ENCODE data around the gene CTDP1.
"Not testable (repeated sequence)": the region's sequence is repeated elsewhere in the genome, so short reads cannot be mapped to it uniquely, and the experiment has no call there.

The CTDP1 gene

DNA sequence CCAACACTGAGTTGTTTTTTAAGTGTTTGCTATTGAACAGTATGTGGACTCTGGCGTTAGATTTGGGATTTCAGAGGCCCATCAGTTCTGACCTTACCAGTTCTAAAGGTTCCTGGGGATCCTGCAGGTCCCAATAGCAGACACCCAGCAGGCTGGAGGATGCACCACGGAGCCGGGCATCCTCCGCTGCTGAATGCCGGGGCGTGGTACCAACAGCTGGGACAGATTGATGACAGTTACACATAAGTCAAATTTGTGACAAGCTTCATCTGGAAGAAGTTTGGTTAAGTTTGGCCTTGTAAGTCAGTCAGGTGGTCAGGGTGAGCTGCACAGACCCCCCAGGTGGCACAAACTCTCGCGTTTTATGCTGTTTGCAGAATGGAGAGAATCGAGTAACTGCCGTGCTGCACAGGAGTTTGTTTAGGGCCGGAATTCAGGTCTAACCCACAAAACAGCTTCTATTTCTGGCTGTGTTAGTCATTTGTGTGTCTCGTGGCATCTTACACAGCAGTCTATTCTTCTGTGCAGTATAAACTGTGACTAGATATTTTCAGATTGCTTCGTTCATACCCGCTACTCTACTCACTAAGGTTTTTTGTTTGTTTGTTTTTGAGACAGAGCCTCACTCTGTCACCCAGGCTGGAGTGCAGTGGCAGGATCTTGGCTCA is 19.2 kb downstream of the CTDP1 start:
- no peak for DNase-seq (ENCODE audit: low spot score)

DNA sequence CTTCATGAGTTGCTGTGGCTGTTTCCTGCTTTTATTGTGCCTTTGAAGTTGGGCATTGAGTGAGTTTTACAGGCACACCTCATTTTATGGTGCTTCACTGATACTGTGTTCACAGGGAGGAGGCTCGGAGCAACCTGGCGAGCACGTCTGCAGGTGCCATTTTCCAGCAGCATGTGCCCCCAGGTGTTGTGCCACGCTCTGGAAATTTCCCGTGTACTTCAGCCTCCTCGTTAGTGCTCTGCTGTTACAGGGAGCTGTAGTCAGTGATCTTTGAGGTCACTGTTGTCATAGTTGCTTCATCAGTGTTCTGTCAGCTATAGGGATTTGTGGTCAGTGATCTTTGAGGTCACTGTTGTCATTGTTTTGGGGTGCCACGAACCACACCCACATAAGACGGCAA is 20.1 kb downstream of the CTDP1 start:
- no peak for DNase-seq (ENCODE audit: low spot score)

DNA sequence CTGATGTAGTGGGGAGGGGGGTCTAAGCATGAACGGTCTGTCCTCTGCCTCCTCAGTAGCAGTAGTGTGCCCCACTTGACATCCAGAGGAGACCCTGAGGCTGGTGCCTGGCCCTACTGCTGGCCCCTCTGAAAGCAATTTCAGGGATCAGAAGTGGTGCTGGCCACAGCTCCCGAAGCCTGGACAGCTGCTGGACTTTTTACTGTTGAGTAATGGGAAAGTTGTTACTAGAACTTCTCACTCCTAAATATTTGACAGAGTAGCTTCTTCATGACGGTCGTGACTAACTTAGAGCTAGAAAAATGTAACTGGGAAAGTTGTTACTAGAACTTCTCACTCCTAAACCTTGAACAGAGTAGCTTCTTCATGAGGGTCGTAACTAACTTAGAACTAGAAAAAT is 23.3 kb downstream of the CTDP1 start:
- no peak for DNase-seq (ENCODE audit: low spot score)

DNA sequence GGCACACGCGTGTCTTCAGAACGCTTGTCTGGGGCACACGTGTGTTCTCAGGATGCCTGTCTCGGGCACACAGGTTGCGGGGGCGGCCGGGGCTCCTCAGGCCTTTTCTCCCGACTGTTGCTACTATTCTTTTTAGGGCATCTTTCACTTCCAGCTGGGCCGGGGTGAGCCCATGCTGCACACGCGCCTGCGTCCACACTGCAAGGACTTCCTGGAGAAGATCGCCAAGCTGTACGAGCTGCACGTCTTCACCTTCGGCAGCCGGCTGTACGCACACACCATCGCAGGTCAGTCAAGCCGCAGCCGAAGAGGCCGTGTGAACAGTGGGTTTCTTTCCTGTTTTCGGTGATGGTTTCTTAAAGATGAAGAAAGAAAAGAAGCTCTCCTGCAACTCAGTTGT is 25.0 kb downstream of the CTDP1 start:
- no peak for DNase-seq (ENCODE audit: low spot score)

DNA sequence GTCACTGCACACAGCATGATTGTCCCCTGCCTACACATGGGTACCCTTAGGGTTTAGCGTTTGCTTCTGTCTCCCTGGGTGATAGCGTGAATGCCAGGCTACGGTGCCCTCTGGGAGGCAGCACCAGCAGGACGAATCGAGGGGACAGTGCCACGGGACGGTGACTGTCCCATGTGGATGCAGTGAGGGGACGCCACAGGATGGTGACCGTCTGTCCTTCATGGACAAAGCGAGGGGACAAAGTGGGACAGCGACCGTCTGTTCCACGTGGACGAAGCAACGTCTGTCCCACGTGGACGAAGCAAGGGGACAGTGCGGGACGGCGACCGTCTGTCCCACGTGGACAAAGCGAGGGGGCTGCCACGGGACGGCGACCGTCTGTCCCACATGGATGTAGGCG is 25.7 kb downstream of the CTDP1 start:
- DNase-seq (ENCODE audit: low spot score), result no peak

DNA sequence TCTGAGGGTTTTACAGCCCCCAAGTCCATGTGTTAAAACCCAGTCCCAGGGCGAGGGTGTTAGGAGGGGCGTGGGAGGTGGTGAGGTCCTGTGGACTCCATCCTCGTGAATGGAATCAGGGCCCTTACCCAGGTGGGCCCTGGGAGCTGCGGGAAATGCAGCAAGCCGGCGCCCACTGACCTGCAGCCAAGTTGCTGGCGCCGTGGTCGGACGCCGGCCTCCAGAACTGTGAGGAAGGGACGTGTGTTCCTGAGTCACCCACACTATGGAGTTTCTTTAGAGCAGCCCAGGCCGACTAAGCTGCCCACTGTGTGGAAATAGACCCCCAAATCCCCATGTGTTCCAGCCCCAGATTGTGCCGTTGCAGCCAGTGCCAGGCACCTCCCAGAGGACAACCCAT is 26.4 kb downstream of the CTDP1 start:
- no peak for DNase-seq (ENCODE audit: low spot score)

DNA sequence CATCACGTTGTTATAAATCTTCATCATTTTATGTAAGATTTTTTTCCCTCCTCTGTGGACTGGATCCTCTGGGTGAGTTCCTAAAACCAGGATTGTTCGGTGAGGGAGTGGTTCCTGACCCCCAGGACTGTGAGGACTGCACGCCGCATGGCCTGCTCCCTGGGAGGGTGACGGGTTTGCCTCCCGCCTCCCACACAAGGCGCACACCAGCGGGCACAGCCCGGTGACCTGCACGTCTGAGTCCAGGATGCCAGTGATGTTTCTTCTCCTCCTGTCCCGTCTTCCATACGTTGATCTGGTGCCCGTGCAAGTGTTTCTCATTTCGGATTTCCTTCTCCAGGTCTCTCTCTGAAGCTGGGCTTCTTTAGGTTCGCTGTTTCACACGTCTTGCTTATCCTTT is 27.1 kb downstream of the CTDP1 start:
- no peak for DNase-seq (ENCODE audit: low spot score)

DNA sequence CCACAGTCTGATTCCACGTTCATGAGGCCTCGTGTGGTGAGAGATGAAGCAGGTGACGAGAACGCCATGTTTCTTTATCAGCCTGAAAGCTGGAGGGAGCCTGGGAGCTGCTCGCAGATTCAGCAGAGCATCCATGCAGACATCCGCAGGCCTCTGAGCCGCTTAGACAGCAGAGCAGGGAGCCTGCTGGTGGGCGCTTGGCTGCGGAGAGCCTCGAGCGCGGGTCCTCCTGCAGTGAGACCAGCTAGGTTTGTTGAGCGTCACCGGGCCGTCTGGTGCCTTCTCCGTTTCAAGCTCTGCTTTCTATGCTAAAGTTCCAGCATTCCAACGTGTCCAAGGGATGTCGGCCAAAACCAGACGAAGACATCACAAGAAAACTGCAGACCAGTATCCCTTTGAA is 27.6 kb downstream of the CTDP1 start:
- no peak for DNase-seq (ENCODE audit: low spot score)

DNA sequence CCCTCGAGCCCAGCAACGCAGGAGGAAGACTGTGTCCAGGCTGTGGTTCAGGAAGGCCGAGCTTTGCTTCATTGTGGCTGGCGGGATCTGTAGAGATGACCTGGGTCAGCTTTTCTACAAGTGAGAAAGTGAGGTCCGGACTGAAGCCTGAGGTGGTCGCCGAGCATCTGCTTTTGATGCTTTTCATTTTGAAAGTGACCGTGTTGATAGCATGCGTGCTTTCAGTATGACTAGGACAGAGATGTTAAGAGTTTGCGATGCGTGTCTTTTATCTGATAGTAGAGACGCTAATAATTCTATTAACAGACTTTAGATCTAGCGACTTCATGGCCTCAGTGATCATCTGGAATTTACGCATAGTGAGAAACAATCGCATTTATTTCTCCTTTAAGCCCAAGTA is 28.1 kb downstream of the CTDP1 start:
- no peak for DNase-seq (ENCODE audit: low spot score)

DNA sequence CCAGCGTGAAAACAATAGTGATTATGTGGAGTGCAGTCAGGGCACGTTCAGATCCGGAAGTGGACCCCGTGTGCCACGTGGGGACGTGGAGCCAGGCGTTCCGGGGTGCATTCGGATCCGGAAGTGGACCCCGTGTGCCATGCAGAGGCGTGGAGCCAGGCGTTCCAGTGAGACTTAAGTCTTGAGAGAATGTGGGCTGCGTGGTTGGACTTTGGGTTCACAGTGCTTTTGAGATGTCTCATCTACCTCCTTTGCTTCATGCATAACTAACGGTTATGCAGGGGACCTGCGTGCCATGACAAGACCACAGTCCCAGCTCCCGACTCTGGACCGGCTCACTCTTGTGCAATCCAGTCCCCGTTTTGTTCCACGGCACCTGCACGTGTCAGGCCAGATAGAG is 28.8 kb downstream of the CTDP1 start:
- DNase-seq (ENCODE audit: low spot score), result no peak

DNA sequence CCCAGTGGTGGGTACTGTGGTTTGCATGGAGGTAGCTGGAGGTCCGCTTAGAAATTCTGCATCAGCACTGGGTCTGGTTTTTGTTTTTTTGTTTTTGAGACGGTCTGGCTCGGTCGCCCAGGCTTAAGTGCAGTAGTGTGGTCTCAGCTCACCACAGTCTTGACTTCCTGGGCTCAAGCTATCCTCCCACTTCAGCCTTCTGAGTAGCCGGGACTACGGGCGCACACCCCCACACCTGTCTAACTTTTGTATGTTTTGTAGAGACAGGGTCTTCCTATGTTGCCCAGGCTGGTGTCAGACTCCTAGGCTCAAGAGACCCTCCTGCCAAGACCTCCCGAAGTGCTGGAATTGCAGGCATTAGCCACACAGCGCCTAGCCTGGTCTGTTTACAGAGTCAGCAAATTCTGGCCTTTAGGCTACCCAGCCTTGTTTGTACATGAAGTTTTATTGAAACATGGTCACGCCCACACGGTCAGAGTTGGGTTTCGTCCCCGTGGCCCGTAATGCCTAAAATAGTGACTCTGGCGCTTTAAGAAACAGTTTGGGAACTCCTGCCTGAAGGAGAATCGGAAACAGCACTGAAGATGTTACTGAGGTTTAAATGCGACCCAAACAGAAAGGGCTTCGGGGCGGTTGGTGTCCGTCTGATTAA is 32.7 kb downstream of the CTDP1 start:
- DNase-seq (ENCODE audit: low spot score), result no peak

DNA sequence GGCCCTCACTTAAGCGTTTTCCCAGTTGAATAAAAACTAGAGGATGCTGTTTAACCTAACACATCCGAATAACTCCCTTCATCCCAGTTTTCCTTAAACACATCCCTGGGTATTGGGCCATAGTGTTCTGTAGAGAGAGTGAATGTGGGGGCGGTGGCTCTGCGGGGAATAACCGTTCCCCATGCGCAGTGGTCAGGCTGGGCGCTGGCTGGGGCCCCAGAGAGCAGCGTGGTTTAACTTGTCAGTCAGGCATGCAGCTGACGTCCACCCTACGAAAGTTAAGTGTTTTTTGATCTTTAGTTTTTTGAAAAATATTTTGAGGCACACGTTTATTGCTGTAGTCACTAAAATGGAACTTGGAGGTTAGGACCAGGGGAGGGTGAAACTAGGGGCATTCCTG is 33.7 kb downstream of the CTDP1 start:
- DNase-seq (ENCODE audit: low spot score), result no peak

DNA sequence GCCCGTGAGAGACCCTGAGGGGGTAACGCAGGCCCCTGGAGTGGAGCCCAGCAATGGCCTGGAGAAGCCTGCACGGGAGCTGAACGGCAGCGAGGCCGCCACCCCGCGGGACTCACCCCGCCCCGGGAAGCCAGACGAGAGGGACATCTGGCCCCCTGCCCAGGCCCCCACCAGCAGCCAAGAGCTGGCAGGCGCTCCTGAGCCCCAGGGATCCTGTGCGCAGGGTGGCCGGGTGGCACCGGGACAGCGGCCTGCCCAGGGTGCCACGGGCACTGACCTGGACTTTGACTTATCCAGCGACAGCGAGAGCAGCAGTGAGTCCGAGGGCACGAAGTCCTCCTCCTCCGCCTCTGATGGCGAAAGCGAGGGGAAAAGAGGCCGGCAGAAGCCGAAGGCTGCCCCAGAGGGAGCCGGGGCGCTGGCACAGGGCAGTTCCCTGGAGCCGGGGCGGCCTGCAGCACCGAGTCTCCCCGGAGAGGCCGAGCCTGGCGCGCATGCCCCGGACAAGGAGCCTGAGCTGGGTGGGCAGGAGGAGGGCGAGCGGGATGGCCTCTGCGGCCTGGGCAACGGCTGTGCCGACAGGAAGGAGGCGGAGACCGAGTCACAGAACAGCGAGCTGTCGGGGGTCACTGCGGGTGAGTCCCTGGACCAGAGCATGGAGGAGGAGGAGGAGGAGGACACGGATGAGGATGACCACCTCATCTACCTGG is 35.1 kb downstream of the CTDP1 start:
- no peak for DNase-seq (ENCODE audit: low spot score)

DNA sequence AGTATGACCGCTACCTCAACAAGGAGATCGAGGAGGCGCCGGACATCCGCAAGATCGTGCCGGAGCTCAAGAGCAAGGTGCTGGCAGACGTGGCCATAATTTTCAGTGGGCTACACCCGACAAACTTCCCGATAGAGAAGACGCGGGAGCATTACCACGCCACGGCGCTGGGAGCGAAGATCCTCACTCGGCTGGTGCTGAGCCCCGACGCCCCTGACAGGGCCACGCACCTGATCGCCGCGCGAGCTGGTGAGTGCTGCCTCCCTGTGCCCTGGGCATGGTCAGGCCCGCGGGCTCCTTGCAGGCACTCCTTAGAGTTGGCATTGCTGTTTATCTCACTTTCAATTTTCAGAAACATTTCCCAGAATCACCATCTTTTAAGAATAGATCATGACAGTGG is 35.7 kb downstream of the CTDP1 start:
- DNase-seq (ENCODE audit: low spot score), result no peak

DNA sequence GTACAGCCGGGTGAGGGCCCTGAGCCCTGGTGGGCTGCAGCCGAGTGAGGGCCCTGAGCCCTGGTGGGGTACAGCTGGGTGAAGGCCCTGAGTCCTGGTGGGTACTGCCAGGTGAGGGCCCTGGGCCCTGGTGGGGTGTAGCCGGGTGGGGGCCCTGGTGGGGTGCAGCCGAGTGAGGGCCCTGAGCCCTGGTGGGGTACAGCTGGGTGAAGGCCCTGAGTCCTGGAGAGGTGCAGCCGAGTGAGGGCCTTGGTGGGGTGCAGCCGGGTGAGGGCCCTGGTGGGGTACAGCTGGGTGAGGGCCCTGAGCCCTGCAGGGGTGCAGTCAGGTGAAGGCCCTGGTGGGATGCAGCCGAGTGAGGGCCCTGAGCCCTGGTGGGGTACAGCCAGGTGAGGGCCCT is 37.5 kb downstream of the CTDP1 start:
- no peak for DNase-seq (ENCODE audit: low spot score)

DNA sequence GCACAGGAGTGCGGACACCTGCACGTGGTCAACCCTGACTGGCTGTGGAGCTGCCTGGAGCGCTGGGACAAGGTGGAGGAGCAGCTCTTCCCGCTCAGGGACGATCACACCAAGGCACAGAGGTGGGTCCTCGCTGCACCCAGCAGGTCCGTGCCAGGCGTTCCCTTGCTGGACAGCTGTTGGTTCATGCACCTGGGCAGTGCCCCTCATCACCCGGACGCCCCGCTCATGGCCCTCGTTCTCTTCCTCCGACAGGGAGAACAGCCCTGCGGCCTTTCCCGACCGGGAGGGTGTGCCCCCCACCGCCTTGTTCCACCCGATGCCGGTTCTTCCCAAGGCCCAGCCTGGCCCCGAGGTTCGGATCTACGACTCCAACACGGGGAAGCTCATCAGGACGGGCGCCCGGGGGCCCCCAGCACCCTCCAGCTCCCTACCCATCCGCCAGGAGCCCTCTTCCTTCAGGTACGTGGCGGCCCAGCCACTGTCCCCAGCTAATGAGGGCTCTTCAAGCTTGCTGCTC is 38.0 kb downstream of the CTDP1 start:
- no peak for DNase-seq (ENCODE audit: low spot score)

DNA sequence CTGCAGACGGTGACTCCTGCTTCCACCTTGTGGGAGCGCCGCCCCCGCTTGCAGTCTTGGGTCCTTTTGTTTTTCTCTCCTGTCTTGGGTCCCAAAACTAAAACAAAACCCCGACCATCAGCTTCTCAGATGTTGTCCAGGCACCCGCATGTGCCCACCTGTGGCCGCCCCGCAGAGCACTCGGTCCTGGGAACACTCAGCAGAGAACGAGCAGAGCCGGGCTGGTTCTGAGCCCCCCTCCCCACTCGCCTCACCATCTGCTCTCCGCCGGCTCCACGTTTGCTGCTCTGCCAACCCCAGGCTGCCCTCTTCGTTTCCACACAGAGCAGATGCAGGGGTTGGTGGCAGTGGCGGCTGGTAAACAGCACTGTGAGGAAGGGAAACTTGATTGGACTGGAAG is 38.5 kb downstream of the CTDP1 start:
- no peak for DNase-seq (ENCODE audit: low spot score)

DNA sequence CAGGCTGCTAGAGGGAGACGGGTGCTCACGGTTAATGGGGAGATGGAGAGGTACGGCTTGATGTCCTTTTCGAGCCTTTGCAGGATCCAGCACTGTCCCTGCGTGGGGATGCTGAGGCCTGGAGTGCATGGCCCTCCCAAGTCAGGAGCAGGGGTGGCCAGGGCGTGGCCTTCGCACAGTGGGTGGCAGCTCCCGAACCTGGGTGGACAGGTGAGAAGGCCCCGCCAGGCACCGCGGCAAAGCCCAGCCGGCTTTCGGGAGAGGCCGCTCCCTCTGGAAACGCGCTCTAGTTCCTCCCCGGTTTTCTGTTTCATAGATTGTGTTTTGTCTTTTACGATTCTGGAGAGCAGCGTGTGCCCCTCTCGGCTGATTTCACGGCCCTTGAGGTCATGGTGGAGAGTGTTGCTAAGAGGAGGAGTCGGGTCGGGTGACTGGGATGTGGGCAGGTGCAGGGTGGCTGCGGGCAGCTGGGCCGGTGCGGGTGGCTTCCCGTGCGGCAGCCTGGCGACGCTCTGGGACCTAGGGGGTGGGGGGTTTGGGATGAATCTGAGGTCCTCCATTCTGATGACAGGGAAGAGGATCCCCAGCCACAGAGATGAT is 39.4 kb downstream of the CTDP1 start:
- DNase-seq (ENCODE audit: low spot score), result no peak

DNA sequence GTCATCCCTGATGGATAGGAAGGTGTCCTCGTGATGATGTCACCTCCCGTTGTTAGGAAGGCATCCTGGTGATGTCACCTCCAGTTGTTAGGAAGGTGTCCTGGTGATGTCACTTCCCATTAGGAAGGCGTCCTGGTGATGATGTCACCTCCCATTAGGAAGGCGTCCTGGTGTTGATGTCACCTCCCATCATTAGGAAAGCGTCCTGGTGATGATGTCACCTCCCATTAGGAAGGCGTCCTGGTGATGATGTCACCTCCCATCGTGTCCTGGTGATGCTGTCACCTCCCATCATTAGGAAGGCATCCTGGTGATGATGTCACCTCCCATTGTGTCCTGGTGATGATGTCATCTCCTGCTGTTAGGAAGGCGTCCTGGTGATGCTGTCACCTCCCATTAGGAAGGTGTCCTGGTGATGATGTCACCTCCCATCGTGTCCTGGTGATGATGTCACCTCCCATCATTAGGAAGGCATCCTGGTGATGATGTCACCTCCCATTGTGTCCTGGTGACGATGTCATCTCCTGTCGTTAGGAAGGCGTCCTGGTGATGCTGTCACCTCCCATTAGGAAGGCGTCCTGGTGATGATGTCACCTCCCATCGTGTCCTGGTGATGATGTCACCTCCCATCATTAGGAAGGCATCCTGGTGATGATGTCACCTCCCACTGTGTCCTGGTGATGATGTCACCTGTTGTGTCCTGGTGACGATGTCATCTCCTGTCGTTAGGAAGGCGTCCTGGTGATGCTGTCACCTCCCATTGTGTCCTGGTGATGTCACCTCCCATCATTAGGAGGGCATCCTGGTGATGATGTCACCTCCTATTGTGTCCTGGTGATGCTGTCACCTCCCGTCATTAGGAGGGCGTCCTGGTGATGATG is 40.1 kb downstream of the CTDP1 start:
- not testable (repeated sequence) for DNase-seq (ENCODE audit: low spot score)

DNA sequence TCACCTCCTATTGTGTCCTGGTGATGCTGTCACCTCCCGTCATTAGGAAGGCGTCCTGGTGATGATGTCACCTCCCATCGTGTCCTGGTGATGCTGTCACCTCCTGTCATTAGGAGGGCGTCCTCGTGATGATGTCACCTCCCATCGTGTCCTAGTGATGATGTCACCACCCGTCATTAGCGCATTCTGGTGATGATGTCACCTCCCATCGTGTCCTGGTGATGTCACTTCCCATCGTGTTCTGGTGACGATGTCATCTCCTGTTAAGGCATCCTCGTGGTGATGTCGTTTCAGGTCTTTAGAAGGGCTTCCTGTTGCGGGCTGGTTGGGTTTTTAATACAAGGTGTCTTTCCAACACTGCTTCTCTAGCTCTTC is 40.7 kb downstream of the CTDP1 start:
- no peak for DNase-seq (ENCODE audit: low spot score)

DNA sequence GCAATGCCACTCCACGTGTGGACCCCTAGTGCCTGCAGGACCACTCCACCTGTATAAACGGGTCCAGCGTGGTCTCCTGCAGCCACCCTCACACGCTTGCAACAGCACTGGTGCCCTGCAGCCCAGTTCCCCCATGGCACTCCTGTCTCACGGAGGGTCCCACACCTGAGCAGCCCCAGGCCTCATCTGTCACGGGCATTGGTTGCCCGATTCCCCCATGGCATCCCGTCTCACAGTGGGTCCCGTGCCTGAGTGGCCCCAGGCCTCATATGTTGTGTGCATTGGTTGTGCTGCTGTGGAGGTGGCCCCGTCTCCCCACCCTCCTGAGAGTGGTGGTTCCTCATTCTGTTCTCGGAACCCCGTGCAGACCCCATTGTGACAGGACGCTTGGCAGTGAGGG is 43.4 kb downstream of the CTDP1 start:
- no peak for DNase-seq (ENCODE audit: low spot score)

DNA sequence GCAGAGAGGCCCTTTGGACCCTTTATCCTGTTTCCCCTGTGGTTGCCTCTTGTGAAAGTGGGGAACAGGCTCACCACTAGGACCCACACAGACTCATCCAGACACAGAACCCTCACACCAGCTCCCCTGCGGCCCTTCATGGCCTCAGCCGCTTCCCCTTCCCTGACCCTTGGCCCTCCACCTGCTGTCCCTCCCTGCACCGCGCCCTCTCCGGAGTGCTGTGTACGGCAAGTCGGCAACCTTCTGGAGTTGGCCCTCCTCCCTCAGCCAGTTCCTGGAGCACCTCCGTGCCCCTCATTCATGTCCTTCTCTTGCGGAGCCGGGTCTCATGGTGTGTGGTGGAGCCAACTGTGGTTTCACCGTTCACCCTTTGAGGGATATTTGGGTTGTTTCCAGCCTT is 44.0 kb downstream of the CTDP1 start:
- DNase-seq (ENCODE audit: low spot score), result no peak
